ENCODE results near the gene SCN2B. TPM values are rescaled to one million over a fixed set of nuclear protein-coding genes. Genes with fewer than 3 reads are reported as not detected.

The SCN2B gene
- total RNA-seq, 1 experiment from 2014 or later, result not detected

DNA sequence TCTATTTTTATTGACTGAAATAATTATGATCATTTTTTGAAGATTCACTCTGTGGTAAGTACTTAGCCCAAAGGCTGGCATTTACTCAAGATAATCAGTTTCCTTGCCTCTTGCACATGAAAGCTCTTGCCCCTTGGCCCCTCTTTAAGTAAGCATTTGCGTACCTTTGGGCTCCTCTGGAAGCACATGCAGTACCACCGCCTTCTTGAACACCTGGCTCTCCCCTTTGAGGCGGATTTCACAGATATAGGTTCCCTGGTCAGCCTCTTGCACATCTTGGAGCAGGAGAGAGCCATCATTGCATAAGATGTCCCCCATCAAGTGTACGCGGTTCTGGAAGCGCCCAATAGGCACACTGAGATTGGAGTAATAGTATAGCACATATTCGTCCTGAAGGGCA, 33.9 kb upstream of the SCN2B start:
- intact Hi-C loops (cut with micrococcal nuclease; ENCODE audit: unreplicated experiment), result no loop called here
- H3K4me1 ChIP-seq (ENCODE audit: insufficient read depth, low read length, poor library complexity, severe bottlenecking), result no peaks in the 10 kb centered on the region
- no peak for DNase-seq (ENCODE audit: low spot score)
- no peak overlapping the region for H3K4me3 ChIP-seq (ENCODE audit: low read depth, low read length, poor library complexity, severe bottlenecking)
- TF ChIP-seq, protein P1, sequence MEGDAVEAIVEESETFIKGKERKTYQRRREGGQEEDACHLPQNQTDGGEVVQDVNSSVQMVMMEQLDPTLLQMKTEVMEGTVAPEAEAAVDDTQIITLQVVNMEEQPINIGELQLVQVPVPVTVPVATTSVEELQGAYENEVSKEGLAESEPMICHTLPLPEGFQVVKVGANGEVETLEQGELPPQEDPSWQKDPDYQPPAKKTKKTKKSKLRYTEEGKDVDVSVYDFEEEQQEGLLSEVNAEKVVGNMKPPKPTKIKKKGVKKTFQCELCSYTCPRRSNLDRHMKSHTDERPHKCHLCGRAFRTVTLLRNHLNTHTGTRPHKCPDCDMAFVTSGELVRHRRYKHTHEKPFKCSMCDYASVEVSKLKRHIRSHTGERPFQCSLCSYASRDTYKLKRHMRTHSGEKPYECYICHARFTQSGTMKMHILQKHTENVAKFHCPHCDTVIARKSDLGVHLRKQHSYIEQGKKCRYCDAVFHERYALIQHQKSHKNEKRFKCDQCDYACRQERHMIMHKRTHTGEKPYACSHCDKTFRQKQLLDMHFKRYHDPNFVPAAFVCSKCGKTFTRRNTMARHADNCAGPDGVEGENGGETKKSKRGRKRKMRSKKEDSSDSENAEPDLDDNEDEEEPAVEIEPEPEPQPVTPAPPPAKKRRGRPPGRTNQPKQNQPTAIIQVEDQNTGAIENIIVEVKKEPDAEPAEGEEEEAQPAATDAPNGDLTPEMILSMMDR (conservative IDR thresholded peaks at IDR 0.05; ENCODE audit: low read depth, low read length), result no peak
- no peak for TF ChIP-seq EZH2 (IDR thresholded peaks at IDR 0.05; ENCODE audit: borderline replicate concordance, low read depth, low read length, poor library complexity, severe bottlenecking)
- BruUV-seq (replicated peaks), result no TSS peak
- CTCF ChIA-PET, result no interaction called here
- no peaks in the 10 kb centered on the region for H3K36me3 ChIP-seq (ENCODE audit: insufficient read depth, low read length, poor library complexity, severe bottlenecking)
- H3K9me3 ChIP-seq (ENCODE audit: low read depth, low read length, poor library complexity, severe bottlenecking), result no peaks in the 10 kb centered on the region
- POLR2A ChIA-PET (ENCODE audit: low non-redundant PET), result no interaction called here
- H3K27me3 ChIP-seq (replicated peaks; ENCODE audit: insufficient read depth, low read depth, low read length, poor library complexity), result peaks cover 89% of the 10 kb centered on the region
- no peak overlapping the region for H3K27ac ChIP-seq (ENCODE audit: low read depth, low read length, poor library complexity, severe bottlenecking)

DNA sequence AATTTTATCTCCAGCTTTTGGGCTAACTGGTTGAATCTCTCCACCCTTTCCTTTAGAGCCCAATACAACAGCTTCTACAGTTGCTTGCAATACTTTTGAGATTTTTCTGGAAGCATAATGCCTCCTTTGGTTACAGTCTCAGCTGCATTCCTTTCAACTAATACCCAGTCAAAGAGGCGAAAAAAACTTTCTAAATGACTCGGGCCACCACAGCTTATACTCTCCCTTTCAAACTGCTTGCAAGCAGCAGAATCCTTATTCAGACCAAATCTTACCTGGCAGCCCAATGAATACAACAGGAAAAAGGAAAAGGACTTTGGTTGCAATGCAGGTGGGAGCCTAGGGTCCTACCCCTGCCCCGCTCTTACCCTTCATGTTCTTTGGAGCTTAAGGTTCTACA, 32.6 kb upstream of the SCN2B start:
- no peaks in the 10 kb centered on the region for H3K9me3 ChIP-seq (ENCODE audit: low read depth, low read length, poor library complexity, severe bottlenecking)
- DNase-seq (ENCODE audit: low spot score), result no peak
- no TSS peak for BruUV-seq (replicated peaks)
- no peak for TF ChIP-seq EZH2 (IDR thresholded peaks at IDR 0.05; ENCODE audit: borderline replicate concordance, low read depth, low read length, poor library complexity, severe bottlenecking)
- TF ChIP-seq, protein P1 (conservative IDR thresholded peaks at IDR 0.05; ENCODE audit: low read depth, low read length), result no peak
- no peak overlapping the region for H3K27ac ChIP-seq (ENCODE audit: low read depth, low read length, poor library complexity, severe bottlenecking)
- no peaks in the 10 kb centered on the region for H3K36me3 ChIP-seq (ENCODE audit: insufficient read depth, low read length, poor library complexity, severe bottlenecking)
- CTCF ChIA-PET, result no interaction called here
- POLR2A ChIA-PET (ENCODE audit: low non-redundant PET), result no interaction called here
- intact Hi-C loops (cut with micrococcal nuclease; ENCODE audit: unreplicated experiment), result no loop called here
- H3K27me3 ChIP-seq (replicated peaks; ENCODE audit: insufficient read depth, low read depth, low read length, poor library complexity), result peaks cover 87% of the 10 kb centered on the region
- H3K4me1 ChIP-seq (ENCODE audit: insufficient read depth, low read length, poor library complexity, severe bottlenecking), result no peaks in the 10 kb centered on the region
- no peak overlapping the region for H3K4me3 ChIP-seq (ENCODE audit: low read depth, low read length, poor library complexity, severe bottlenecking)

DNA sequence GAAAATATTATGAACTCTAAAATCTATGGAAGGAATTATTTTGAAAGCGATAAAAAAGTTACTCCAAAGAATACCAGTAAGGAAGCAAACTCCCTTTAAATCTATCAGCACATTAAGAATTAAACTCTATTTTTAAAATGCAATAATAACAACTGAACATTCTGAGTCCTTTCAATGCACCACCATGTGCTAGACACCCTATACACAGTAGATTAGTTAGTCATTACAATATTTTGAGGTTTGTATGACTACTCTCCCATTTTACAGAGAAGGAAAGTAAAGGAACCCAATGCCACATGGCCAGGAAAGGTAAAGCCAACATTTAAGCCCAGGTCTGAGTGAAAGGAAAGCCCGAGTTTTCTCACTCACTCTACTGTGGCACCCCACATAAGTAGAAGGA, 30.6 kb upstream of the SCN2B start:
- BruUV-seq (replicated peaks), result no TSS peak

More for the DNA sequence above, 30.6 kb upstream of the SCN2B start:
- Histone ChIP-seq H3K4me1 (ENCODE audit: insufficient read depth, low read length, poor library complexity, severe bottlenecking) (no peaks in the 10 kb centered on the region), H3K36me3 (ENCODE audit: insufficient read depth, low read length, poor library complexity, severe bottlenecking) (no peaks in the 10 kb centered on the region), H3K27me3 (replicated peaks; ENCODE audit: insufficient read depth, low read depth, low read length, poor library complexity) (peaks cover 68% of the 10 kb centered on the region), H3K9me3 (ENCODE audit: low read depth, low read length, poor library complexity, severe bottlenecking) (no peaks in the 10 kb centered on the region), H3K4me3 (ENCODE audit: low read depth, low read length, poor library complexity, severe bottlenecking) (no peak overlapping the region), H3K27ac (ENCODE audit: low read depth, low read length, poor library complexity, severe bottlenecking) (no peak overlapping the region)
- DNase-seq (ENCODE audit: low spot score), result no peak
- TF ChIP-seq, protein P1 (conservative IDR thresholded peaks at IDR 0.05; ENCODE audit: low read depth, low read length), result no peak
- TF ChIP-seq EZH2 (IDR thresholded peaks at IDR 0.05; ENCODE audit: borderline replicate concordance, low read depth, low read length, poor library complexity, severe bottlenecking), result no peak
- ChIA-PET CTCF (no interaction called here), POLR2A (ENCODE audit: low non-redundant PET) (no interaction called here)
- intact Hi-C loops (cut with micrococcal nuclease; ENCODE audit: unreplicated experiment), result no loop called here

All from A673 (cell line).